A549 (cell line): ENCODE measurements around the gene NRSN1. TPM values are rescaled to one million over a fixed set of nuclear protein-coding genes. Genes with fewer than 3 reads are reported as not detected.

Experiments
- ATAC-seq, 2 experiments: fragments of 200-7000 bp in 1 of 2; fragments of >200 bp in 1 of 2; cut with Nextera tagmentation in 1 of 2; cut with Tn5 transposase in 1 of 2; 3 replicates each; pipeline versions ENCODE4 v1.8.0 to v1.9.1; 2018 to 2020; ENCODE audit warnings: mild to moderate bottlenecking in 1 of 2, moderate library complexity in 1 of 2
- CTCF ChIA-PET: fragments of 300-600 bp; sonication (Branson Sonifier 250); formaldehyde crosslinking; extraction: SDS; loops from one replicate; lab custom pipeline; 2021; ENCODE audit warnings: antibody characterized with exemption, inconsistent platforms; lab: Yijun Ruan, JAX
- POLR2A ChIA-PET: fragments of 350-600 bp; formaldehyde crosslinking; extraction: SDS; loops from one replicate; lab custom pipeline; 2021; ENCODE audit warnings: antibody characterized with exemption, inconsistent platforms; lab: Yijun Ruan, JAX
- DNase-seq, 2 experiments: peaks; one replicate each; pipeline versions ENCODE4 v3.0.0 to v3.0.0-alpha.2; 2011 to 2016; ENCODE audit warnings: low read depth in 1 of 2, low spot score in 1 of 2
- FAIRE-seq: peaks from 2 replicates; lab custom pipeline; 2011; peaks lifted over from hg19 to GRCh38; lab: Jason Lieb, UNC
- H3K27ac ChIP-seq, 2 experiments: fragments of >200 bp; sonication (Bioruptor Twin); formaldehyde crosslinking; 3 replicates each; pipeline ENCODE4 v1.5.1; 2016 to 2017
- H3K4me1 ChIP-seq: fragments of >200 bp; sonication (Bioruptor Twin); formaldehyde crosslinking; 3 replicates; pipeline ENCODE4 v1.6.1; 2016
- H3K4me2 ChIP-seq: fragments of >200 bp; sonication (Bioruptor Twin); formaldehyde crosslinking; 3 replicates; pipeline ENCODE4 v1.6.1; 2016
- H3K4me3 ChIP-seq: fragments of >200 bp; sonication (Bioruptor Twin); formaldehyde crosslinking; 3 replicates; pipeline ENCODE4 v1.5.1; 2016
- H3K9me3 ChIP-seq: fragments of >200 bp; sonication (Bioruptor Twin); formaldehyde crosslinking; 3 replicates; pipeline ENCODE4 v1.6.1; 2016
- BCL3 ChIP-seq: fragments of >200 bp; sonication (Bioruptor Twin); formaldehyde crosslinking; IDR thresholded peaks from 3 replicates; pipeline ENCODE4 v1.6.1; 2016
- BHLHE40 ChIP-seq: IDR thresholded peaks from 2 replicates; pipeline ENCODE4 v1.6.1; 2012; ENCODE audit warnings: low read depth, low read length, inconsistent platforms
- CBX8 ChIP-seq: fragments of 200-600 bp; sonication (generic); IDR thresholded peaks from 2 replicates; pipeline ENCODE4 v1.6.1; 2016
- CEBPB ChIP-seq, 2 experiments: fragments of >200 bp in 1 of 2; sonication (Bioruptor Twin) in 1 of 2; formaldehyde crosslinking in 1 of 2; IDR thresholded peaks; 2 replicates each; pipeline ENCODE4 v1.6.1; 2012 to 2016
- GATA3 ChIP-seq: IDR thresholded peaks from 2 replicates; pipeline ENCODE4 v1.6.1; 2012; ENCODE audit warnings: borderline replicate concordance
- HOXA7 ChIP-seq: fragments of 250-450 bp; sonication (Bioruptor Pico); IDR thresholded peaks from 2 replicates; pipeline ENCODE4 v1.5.0; 2020; ENCODE audit warnings: mild to moderate bottlenecking, moderate library complexity
- HOXB13 ChIP-seq: fragments of 250-450 bp; sonication (Bioruptor Pico); IDR thresholded peaks from 2 replicates; pipeline ENCODE4 v1.5.0; 2020; ENCODE audit warnings: low read depth, mild to moderate bottlenecking, moderate library complexity
- JUNB ChIP-seq: fragments of >200 bp; sonication (Bioruptor Twin); formaldehyde crosslinking; IDR thresholded peaks from 2 replicates; pipeline ENCODE4 v1.6.1; 2016
- KDM5A ChIP-seq: fragments of 200-600 bp; sonication (generic); IDR thresholded peaks from 2 replicates; pipeline ENCODE4 v1.6.1; 2016; ENCODE audit warnings: antibody characterized with exemption, mild to moderate bottlenecking
- NPAS2 ChIP-seq: fragments of 250-450 bp; sonication (Bioruptor Pico); IDR thresholded peaks from 2 replicates; pipeline ENCODE4 v1.8.0; 2022; ENCODE audit warnings: mild to moderate bottlenecking, moderate library complexity, borderline replicate concordance
- PHF8 ChIP-seq: fragments of 200-600 bp; sonication (generic); IDR thresholded peaks from 2 replicates; pipeline ENCODE4 v1.6.1; 2016; ENCODE audit warnings: low read depth, mild to moderate bottlenecking, antibody characterized with exemption, moderate library complexity, borderline replicate concordance
- REST ChIP-seq: fragments of 200-600 bp; sonication (generic); IDR thresholded peaks from 2 replicates; pipeline ENCODE4 v1.6.1; 2016; ENCODE audit warnings: antibody characterized with exemption, mild to moderate bottlenecking, moderate library complexity
- SREBF2 ChIP-seq: fragments of 450-650 bp; IDR thresholded peaks from 2 replicates; pipeline ENCODE4 v1.6.1; 2014; ENCODE audit warnings: mild to moderate bottlenecking, moderate library complexity
- TFCP2L1 ChIP-seq: fragments of 250-450 bp; sonication (Bioruptor Pico); IDR thresholded peaks from 2 replicates; pipeline ENCODE4 v1.5.0; 2021; ENCODE audit warnings: mild to moderate bottlenecking
- USF2 ChIP-seq: fragments of 450-650 bp; IDR thresholded peaks from 2 replicates; pipeline ENCODE4 v1.6.1; 2014; ENCODE audit warnings: antibody characterized with exemption
- ZFP36 ChIP-seq: fragments of 450-650 bp; IDR thresholded peaks from 2 replicates; pipeline ENCODE4 v1.6.1; 2014; ENCODE audit warnings: borderline replicate concordance; ENCODE audit not compliant: partially characterized antibody
- ZNF302 ChIP-seq: fragments of 250-450 bp; sonication (Bioruptor Pico); IDR thresholded peaks from 2 replicates; pipeline ENCODE4 v1.9.0; 2021; ENCODE audit warnings: inconsistent platforms, mild to moderate bottlenecking, moderate library complexity
- WGBS: methylation state at CpG from one replicate; pipeline ENCODE4 v1.1.6; 2017; ENCODE audit errors: missing lambda C conversion rate; 5-methylcytosine and 5-hydroxymethylcytosine counted together
- polyA plus RNA-seq, 4 experiments: library from polyadenylated mRNA; depleted of rRNA in 3 of 4; stranded (reverse); fragments of >200 nt; fragmentation: RNase III in 1 of 4; extraction: RNeasy Plus Mini Kit Qiagen cat#74134 plus additional on column Dnase treatment in 1 of 4; gene quantifications; 2 replicates in 3 of 4; 3 replicates in 1 of 4; pipeline ENCODE4 v1.2.3, GENCODE V29; 2011 to 2017

The NRSN1 gene
- polyA plus RNA-seq, 2 of the 4 experiments (the other 2 are of a cell fraction) = not detected

GRCh38 chr6:24183584-24183983 is 57.6 kb downstream of the NRSN1 start:
- ChIA-PET POLR2A (no interaction called here), CTCF (no interaction called here)
- DNase-seq (no peak), FAIRE-seq (no peak), ATAC-seq (no peak)
- 79% methylated on average over 10 of the region's 10 CpGs for WGBS
- H3K4me3 ChIP-seq = no peak overlapping the region
- no peak overlapping the region for H3K27ac ChIP-seq
- H3K9me3 ChIP-seq = no peaks in the 10 kb centered on the region
- no peak overlapping the region for H3K4me2 ChIP-seq
- H3K4me1 ChIP-seq = no peaks in the 10 kb centered on the region
- no peak for TF ChIP-seq ZNF302 (CRISPR knock-in tag)

- no peak for FAIRE-seq
- TF ChIP-seq BHLHE40 (no peak), PHF8 (no peak), CBX8 (no peak), USF2 (no peak), NPAS2 (CRISPR knock-in tag) (no peak), SREBF2 (no peak), REST (no peak), TFCP2L1 (CRISPR knock-in tag) (no peak), ZFP36 (no peak), BCL3 (no peak), GATA3 (no peak), JUNB (no peak), HOXA7 (CRISPR knock-in tag) (no peak)
- no peaks in the 10 kb centered on the region for H3K9me3 ChIP-seq
- ATAC-seq = no peak
- H3K4me2 ChIP-seq = no peak overlapping the region
- WGBS = 73% methylated on average over 7 of the region's 7 CpGs
- ChIA-PET POLR2A (no interaction called here), CTCF (no interaction called here)
- no peak overlapping the region for H3K27ac ChIP-seq
- DNase-seq = no peak
- no peak overlapping the region for H3K4me3 ChIP-seq
- no peaks in the 10 kb centered on the region for H3K4me1 ChIP-seq
These were observed 60.3 kb downstream of the NRSN1 start for GRCh38 chr6:24186349-24186748.

GRCh38 chr6:24187965-24188577 is 62.1 kb downstream of the NRSN1 start:
- Histone ChIP-seq H3K27ac (no peak overlapping the region), H3K9me3 (no peaks in the 10 kb centered on the region), H3K4me2 (no peak overlapping the region), H3K4me3 (no peak overlapping the region), H3K4me1 (no peaks in the 10 kb centered on the region)
- TF ChIP-seq REST = no peak
- TF ChIP-seq KDM5A = no peak
- no peak for TF ChIP-seq GATA3
- TF ChIP-seq HOXB13 (CRISPR knock-in tag) = no peak
- no peak for TF ChIP-seq CEBPB (IDR thresholded peaks at IDR 0.05)
- ChIA-PET POLR2A (no interaction called here), CTCF (no interaction called here)
- DNase-seq (no peak), FAIRE-seq (no peak), ATAC-seq (no peak)
